Esophagus squamous epithelium (tissue), 4 donors: ENCODE data around the gene DNAJC18.

Experiments used
- CTCF ChIP-seq, 6 experiments: fragments of 450-650 bp in 4 of 6; fragments of 200-600 bp in 2 of 6; sonication (generic) in 2 of 6; IDR thresholded peaks; one replicate each; pipeline ENCODE4 v1.5.1; 2016 to 2019; ENCODE audit warnings: antibody characterized with exemption in 6 of 6, mild to moderate bottlenecking in 4 of 6, moderate library complexity in 4 of 6
- POLR2A ChIP-seq, 4 donors: fragments of 450-650 bp; IDR thresholded peaks; one replicate each; pipeline ENCODE4 v1.6.1; 2017; ENCODE audit warnings: antibody characterized with exemption in 4 of 4, mild to moderate bottlenecking in 4 of 4, moderate library complexity in 3 of 4

- TF ChIP-seq CTCF (IDR thresholded peaks at IDR 0.05): no peak
- no peak for TF ChIP-seq POLR2A (IDR thresholded peaks at IDR 0.05)
Observed at GRCh38 chr5:139425497-139425896, 13.8 kb downstream of the DNAJC18 start.
